HG03159 (cell line): ENCODE measurements around the gene TCFL5.
A peak's percentile ranks its signal among the peaks of the same experiment; 100 is the strongest.

Experiments
- ATAC-seq: cut with Tn5 transposase; IDR thresholded peaks from one replicate; pipeline ENCODE4 v1.9.1; 2021; ENCODE audit warnings: mild to moderate bottlenecking, moderate library complexity; ENCODE audit not compliant: unreplicated experiment

The TCFL5 gene

DNA sequence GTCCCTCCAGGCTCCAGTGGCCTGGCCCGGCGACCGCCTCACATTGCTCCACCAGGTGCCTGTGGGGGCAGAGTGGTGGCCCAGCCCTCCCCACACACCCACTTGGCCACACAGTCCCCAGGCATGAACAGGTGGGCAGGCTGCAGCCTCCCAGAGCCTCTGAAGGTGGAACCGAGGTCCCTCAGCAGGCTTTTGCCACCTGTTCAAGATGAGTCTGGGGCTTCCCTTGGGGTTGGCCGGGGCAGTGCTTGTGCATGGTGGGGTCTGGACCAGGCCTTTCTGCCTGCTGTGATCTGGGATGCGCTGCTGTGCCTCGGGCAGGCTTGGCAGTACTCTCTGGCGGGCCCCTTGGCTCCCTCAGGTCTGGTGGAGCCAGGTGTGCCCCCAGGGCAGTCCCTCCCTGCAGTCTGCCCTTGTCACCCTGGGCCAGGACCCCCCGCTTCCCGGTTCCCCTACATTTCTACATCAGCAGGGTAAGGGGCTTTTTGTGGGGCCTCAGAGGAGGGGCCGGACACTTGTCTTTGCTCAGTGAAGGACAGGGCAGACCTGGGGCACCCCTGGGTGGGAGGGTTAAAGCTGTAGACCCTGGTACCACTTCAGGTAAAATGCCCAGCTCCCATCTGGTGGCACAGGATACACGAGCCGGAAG is 47.4 kb downstream of the TCFL5 start:
- no peak for ATAC-seq

DNA sequence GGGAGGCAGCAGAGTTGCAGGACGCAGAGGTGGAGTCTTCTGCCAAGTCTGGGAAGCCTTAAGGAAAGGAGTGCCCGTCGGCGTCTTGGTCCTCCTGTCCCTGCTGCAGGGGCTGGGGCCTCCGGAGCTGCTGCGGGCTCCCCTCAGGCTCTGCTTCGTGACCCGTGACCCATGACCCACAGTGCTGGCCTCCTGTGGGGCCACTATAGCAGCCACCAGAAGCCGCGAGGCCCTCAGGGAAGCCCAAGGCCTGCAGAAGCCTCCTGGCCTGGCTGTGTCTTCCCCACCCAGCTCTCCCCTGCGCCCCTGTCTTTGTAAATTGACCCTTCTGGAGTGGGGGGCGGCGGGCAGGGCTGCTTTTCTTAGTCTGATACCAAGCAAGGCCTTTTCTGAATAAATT is 48.0 kb downstream of the TCFL5 start:
- ATAC-seq, result no peak

DNA sequence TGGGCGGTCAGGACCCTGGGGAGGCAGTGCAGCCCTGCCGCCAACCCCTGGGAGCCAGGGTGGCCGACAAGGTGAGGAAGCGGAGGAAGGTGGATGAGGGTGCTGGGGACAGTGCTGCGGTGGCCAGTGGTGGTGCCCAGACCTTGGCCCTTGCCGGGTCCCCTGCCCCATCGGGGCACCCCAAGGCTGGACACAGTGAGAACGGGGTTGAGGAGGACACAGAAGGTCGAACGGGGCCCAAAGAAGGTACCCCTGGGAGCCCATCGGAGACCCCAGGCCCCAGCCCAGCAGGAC is 48.8 kb downstream of the TCFL5 start:
- no peak for ATAC-seq

DNA sequence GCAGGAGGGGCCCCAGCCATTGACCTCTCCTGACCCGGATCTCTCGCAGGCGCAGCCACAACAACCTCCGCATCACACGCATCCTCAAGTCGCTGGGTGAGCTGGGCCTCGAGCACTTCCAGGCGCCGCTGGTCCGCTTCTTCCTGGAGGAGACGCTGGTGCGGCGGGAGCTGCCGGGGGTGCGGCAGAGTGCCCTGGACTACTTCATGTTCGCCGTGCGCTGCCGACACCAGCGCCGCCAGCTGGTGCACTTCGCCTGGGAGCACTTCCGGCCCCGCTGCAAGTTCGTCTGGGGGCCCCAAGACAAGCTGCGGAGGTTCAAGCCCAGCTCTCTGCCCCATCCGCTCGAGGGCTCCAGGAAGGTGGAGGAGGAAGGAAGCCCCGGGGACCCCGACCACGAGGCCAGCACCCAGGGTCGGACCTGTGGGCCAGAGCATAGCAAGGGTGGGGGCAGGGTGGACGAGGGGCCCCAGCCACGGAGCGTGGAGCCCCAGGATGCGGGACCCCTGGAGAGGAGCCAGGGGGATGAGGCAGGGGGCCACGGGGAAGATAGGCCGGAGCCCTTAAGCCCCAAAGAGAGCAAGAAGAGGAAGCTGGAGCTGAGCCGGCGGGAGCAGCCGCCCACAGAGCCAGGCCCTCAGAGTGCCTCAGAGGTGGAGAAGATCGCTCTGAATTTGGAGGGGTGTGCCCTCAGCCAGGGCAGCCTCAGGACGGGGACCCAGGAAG is 49.3 kb downstream of the TCFL5 start:
- no peak for ATAC-seq

DNA sequence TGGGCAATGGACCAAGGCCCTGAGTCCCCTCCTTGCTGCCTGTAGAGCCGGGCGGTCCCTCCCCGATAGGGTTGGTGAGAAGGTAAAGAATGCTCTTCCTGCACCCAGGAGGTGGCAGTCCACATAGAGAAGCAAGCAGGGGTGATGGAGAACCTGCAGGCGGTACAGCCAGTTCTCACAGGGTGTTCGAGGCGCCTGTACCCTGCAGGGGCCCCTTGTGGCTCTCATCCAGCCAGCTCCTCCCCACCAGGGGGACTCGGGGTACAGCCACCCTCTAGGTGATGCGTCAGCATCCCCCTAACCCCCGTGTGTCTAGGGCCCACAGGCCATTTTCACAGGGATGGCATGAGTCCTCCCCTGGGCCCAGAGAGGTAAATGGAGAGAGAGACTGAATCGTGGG is 49.9 kb downstream of the TCFL5 start:
- ATAC-seq, result no peak

DNA sequence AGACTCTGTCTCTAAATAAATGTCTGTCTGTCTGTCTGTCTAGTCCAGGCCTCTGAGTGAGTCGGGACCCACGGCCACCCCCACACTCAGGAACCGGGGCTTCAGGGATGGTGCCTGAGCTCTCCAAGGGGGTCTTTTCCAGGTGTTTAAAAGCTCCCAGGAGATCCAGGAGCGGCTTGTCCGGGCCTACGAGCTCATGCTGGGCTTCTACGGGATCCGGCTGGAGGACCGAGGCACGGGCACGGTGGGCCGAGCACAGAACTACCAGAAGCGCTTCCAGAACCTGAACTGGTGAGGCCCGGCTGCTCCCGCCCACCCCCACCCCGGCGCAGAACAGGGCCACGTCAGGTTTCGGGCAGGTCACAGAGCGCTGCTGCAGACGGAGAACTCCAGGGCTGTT is 50.3 kb downstream of the TCFL5 start:
- ATAC-seq, result no peak

DNA sequence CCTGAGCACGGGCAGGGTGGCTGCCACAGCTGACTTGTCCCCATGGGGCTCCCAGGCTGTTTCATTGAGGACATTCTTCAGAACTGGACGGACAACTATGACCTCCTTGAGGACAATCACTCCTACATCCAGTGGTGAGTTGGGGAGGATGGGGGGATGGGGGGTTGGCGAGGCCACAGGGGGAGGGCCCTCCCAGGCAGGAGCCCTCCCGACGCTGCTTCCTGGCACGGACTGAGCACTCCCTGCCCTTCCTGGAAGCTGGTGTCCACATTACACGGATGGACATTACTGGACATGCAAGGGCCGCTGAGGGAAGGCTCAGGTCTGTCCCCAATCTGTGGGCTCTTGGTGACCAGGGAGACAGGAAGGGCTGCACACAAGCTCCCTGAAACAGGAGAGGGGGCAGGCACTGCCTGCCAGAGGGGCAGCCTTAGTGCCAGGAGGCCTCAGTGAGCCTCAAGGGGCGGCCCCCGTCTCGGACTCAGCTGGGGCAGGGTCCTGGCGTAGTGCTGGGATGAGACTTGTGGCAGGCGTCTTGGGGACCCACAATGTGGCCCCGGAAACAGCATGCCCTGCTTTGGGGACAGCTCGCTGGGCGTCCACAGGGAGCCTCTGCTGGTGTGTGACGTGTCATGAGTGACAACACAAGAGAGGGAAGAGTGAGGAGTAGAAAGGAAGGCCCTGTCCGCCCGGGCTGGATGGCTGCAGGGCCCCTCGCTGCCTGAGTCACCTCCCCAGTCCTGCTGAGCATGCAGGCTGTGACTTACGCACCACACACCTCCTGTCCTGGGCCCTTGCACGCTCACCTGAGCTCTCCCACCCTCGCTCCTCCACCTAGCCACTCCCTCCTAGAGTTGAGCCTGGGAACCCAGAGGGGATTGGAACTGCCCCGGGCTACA is 51.8 kb downstream of the TCFL5 start:
- ATAC-seq, result no peak

DNA sequence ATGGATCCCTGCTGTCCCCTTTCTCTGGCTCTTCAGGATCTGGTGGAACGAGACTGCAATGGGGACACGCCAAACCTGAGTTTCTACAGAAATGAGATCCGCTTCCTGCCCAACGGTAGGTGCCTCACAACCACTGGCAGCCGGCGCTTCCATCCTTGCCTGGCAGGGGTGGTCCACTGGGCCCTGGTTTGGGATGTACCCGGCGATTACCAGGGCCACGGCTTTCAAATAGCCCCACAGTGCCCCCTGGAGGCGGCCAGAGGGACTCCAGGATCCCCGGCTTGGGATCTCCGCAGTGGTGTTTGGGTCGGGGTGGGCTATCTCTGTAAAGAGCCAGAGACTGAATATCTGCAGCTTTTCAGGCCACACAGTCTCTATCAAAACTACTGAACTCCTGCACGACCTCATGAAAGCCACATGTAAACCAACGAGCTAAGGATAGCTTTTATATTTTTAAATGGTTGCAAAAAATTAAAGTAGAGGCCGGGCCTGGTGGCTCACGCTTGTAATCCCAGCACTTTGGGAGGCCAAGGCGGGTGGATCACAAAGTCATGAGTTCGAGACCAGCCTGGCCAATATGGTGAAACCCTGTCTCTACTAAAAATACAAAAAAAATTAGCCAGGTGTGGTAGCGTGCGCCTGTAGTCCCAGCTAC is 53.3 kb downstream of the TCFL5 start:
- no peak for ATAC-seq

DNA sequence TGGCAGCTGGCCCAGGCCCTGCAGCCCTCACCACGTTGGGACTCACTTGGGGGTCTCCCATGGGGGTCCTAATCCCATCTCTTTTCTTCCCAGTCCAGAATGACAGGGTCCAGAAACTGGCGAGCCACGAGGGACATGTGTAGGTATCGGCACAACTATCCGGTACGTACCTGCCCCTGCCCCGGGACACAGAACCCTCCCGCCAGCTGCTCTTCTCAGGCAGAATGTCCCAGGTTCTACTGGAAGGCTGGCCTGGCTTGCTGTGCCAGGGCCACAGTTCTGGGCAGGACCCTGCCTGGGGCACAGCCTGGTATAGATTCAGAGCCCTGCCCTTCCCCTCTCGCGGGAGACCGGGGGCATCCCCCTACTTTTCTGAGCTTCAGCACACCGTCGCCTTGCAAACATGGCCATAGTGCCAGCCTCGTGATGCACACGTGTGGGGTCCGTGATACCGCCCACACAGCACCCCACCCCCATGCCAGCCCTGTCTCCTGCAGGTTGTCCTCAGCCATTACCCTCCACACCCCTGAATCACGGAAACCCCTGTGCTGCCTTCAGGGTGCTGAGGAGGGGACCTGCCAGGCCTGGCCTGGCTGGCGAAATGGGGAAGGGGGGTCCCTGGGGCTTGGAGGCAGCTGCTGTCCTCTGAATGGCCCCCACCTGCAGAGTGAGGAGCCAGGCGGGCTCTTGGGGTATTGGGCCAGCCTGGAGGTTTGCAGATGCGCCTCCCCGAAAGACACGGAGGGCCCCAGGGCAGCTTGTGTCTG is 54.0 kb downstream of the TCFL5 start:
- ATAC-seq, result no peak

DNA sequence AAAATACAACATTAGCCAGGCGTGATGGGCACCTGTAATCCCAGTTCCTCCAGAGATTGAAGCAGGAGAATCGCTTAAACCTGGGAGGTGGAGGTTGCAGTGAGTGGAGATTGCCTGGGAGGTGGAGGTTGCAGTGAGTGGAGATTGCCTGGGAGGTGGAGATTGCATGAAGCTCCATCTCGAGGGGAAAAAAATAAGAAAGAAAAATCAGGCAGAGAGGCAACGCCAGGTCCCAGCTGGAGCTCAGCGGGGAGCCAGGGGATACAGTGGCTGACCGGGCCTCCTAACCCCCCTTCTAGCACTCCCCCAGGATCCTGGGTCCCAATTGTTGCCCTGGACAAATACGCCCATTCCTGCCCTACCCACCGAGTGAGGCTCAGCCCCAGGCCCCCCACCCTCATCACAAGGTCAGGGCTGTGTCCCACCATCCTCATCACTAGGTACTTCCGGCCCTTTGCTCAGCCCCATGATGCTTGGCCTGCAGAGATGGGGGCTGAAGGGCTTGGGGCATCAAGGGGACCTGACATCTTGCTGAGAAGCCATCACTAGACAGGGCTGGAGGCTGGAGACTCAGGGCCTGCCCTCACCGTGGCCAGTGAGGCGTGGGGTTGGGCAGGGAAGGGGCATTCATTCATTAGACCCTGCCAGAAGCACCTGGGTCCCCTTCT is 55.1 kb downstream of the TCFL5 start:
- no peak for ATAC-seq

DNA sequence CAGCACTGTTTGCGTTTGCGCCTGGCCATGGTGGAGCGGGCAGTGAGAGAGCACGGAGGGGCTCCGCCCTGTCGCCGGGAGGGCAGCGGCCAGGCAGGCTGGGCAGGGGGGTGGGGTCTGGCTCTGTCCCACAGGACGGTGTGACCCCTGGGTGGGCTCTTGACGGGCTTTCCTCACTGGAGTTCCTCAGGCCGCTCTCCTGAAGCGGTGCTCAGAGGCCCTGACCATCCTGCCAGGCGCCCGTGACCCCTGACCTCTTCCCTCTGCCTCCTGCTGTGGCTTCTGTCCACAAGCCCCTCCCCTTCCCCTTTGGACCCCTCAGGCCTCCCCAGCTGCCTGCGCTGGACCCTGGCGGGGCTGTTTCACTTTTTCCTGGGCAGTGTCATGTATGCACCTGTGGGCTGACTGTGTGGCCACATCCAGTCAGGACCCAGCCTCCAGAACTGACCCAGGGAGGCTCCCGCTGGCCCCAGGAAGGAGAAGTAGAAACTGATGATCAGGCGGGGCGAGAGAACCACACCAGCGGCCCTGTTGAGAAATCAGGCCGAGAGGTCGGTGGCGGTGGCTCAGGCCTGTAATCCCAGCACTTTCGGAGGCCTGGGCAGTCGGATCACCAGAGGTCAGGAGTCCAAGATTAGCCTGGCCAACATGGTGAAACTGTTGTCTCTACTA is 55.8 kb downstream of the TCFL5 start:
- ATAC-seq, result no peak

DNA sequence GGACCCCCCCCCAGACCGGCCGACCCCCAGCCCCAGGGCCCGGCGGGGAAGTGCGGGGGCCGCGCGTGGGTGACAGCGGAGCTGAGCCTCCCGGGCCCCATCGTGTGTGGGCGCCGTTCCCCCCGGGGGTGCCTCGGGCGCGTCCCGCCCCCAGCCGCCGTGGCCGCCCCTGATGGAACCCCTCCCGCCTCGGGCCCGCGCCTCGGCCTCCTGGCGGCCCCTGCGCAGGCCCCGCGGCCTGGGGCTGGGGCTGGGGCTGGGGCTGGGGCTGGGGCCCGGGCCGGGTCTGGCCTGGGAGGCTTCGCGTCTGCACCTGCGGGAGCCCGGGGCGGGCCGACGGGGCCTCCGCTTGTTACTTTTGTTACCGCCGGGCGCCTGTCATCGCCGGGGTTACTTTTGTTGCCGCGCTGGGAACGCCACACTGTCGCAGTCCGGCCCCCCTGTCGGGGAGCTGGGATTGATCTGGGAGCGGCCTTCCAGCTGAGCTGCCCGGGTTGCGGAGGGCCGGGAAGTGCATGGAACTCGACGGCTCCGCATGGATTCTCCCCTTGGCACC is 56.4 kb downstream of the TCFL5 start:
- no peak for ATAC-seq

DNA sequence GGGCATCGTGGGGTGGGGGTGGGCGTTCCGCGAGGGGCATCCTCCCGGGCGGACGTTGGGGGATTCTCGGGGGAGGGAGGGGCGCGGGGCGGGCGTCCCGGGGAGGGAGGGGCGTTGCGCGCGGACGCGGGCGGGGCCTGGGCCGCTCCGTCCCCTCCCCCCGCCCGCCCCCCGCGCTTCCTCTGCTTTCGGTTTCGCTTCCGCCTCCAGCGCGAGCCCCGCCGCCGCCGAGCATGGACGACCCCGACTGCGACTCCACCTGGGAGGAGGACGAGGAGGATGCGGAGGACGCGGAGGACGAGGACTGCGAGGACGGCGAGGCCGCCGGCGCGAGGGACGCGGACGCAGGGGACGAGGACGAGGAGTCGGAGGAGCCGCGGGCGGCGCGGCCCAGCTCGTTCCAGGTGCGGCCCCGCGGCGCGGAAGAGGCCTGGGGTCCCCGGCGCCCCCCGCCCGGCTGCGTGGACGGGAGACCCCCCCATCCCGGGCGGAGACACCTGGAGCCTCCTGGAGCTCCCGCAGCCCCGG is 56.9 kb downstream of the TCFL5 start, which contains the start of gene OGFR:
Gene OGFR, plus strand, starts transcription at position 209 of the 528 bp plus-strand sequence. Its CDS starts 25 bp downstream, at position 234.
- ATAC-seq, result peak; percentile 51

DNA sequence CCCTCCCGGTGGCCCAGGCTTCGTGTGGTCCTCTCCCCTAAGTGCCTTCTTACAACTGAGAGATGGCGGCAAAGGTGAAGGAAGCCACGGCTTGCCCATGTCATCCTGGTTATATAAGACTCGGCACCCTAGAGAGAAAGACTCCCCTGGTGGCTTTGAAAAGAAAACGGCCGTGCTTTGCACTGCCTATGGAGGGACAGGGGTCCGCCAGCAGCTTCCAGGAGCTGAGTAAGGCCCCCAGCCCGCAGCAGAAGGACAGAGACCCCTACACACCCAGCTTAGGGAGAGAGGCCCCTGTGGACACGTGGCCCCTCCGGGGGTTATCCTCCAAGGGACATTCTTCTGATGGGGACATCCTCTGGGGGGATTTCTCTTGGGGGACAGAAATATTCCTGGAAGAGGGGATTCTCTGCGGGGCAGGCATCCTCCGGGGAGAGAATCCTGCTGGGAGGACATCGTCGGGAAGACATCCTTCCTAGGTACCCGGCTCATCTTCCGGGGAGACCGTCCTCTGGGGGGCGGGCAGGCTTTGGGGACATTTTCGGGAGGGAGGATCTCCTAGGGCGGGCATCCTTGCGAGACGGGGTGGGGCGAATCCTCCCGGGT is 57.5 kb downstream of the TCFL5 start:
- peak; percentile 10 for ATAC-seq

DNA sequence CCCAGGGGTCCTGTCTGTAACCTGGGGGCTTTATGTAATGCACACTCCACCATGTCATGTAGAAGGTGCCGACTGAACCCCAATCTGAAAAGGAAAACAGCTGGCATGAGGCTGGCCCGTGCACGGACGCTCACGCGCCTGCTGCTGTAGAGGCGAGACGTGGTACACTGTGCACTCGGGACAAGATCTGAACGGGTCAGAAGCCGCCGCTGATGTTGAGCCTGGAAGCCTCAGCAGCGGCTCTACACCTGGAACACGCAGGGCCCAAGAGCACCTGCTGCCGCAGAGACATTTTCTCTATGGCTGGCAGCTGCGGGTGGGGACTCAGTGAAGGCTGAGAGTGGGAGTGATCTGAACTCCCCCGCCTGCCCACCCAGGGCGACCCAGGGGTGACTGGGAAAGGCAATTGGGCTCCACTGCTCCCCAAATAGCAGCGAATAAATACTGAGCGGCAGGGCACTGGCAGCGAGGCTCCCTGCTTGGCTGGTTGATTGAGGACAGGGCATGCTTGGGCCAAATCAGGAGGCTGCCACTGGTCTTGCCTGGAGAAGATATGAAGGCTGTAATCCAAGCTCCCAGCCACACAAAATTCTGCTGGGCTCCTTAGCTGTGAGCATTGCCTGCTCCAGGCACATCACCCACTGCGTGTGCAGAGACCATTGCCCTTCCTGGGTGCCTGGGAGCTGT is 59.5 kb downstream of the TCFL5 start:
- no peak for ATAC-seq

DNA sequence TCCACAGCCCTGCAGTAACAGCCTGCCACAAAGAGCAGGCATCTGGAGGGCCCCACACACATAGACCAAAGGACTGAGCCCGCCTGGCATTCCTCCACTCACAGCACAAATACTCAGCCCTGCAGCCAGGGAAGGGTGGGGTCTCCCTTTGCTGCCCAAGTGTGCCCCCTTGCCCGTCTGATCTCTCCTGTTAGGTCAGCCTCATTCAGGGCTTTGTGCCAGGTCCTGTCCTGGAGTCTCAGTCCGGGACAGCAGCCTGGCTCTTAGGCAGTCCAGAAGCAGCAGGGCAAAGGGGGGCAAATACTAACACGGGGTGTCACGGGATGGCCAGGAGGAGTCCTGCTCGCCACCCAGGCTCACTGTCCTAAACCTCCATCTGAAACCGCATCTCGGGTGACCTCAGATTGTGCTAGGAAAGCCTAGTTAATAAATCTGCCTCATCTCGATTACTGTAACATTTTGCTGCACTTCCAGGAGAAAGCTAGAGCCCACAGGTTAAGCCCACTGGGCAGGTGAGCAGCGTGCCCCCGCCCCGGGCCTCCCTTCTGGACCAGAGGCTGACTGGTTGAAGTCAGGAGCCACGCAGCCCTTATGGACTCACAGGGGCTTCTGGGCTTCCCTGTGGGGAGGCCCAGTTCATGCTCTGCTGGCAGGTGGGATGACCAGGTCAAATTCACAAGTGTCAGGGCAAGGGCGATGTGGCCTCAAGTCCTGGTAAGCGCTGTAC is 60.2 kb downstream of the TCFL5 start:
- ATAC-seq, result no peak
